NCI-H526 treated with DMSO at 0.1 percent for 48 hours (cell line): ENCODE data around the gene ABI3.
"Not testable (repeated sequence)": the region's sequence is repeated elsewhere in the genome, so short reads cannot be mapped to it uniquely, and the experiment has no call there.

Experiments
- DNase-seq: peaks from one replicate; lab custom pipeline; 2025; lab: John Stamatoyannopoulos, UW

ABI3 gene

GRCh38 chr17:49252148-49252695, 41.7 kb downstream of the ABI3 start:
- no peak for DNase-seq

- DNase-seq: no peak
These were observed 43.6 kb downstream of the ABI3 start for GRCh38 chr17:49254066-49254465.

GRCh38 chr17:49255125-49255524, 44.6 kb downstream of the ABI3 start:
- DNase-seq: no peak

GRCh38 chr17:49258394-49258793, 47.9 kb downstream of the ABI3 start:
- DNase-seq: no peak

- no peak for DNase-seq
These were observed 49.1 kb downstream of the ABI3 start for GRCh38 chr17:49259663-49260010.

- DNase-seq: no peak
These were observed 49.7 kb downstream of the ABI3 start for GRCh38 chr17:49260011-49260816.

- no peak for DNase-seq
These were observed 50.3 kb downstream of the ABI3 start for GRCh38 chr17:49260817-49261291.

- DNase-seq: not testable (repeated sequence)
These were observed 51.0 kb downstream of the ABI3 start for GRCh38 chr17:49261540-49261939.

GRCh38 chr17:49266233-49266632, 55.7 kb downstream of the ABI3 start:
- DNase-seq: no peak

GRCh38 chr17:49267912-49268311, 57.4 kb downstream of the ABI3 start:
- DNase-seq: no peak

GRCh38 chr17:49269356-49269755, 58.8 kb downstream of the ABI3 start:
- no peak for DNase-seq
